Activated CD4-positive, CD25-positive, alpha-beta regulatory T cell treated with anti-CD3 and anti-CD28 coated beads, Interleukin-2, amount 50 U/mL, for 16 hours (primary cell): ENCODE data around the gene NCAPD2.

Experiments used
- DNase-seq: peaks from one replicate; pipeline ENCODE4 v3.0.0-alpha.2; 2020; ENCODE audit warnings: low read depth, low spot score

NCAPD2 gene

GRCh38 chr12:6493497-6494257 lies at the start of gene NCAPD2:
TSS of gene NCAPD2 (plus strand) at chr12:6494102. CDS start at chr12:6495099, 997 bp downstream.
- DNase-seq = peak; percentile 94

GRCh38 chr12:6444704-6445688 lies 48.9 kb upstream of the NCAPD2 start, which contains the start of gene CD27:
TSS of gene CD27 (plus strand) at chr12:6444955. CDS start at chr12:6445096, 141 bp downstream.
- DNase-seq = no peak

- no peak for DNase-seq
Measured at GRCh38 chr12:6450091-6450868, 43.6 kb upstream of the NCAPD2 start.

GRCh38 chr12:6450869-6451347 lies 43.0 kb upstream of the NCAPD2 start:
- no peak for DNase-seq

GRCh38 chr12:6451348-6452244 lies 42.3 kb upstream of the NCAPD2 start, which contains the start of gene TAPBPL:
TSS of gene TAPBPL (plus strand) at chr12:6452042. CDS start at chr12:6452249, 207 bp downstream.
- peak; percentile 67 for DNase-seq

GRCh38 chr12:6452245-6452943 lies 41.5 kb upstream of the NCAPD2 start:
- DNase-seq = no peak

- no peak for DNase-seq
Measured at GRCh38 chr12:6452944-6453630, 40.8 kb upstream of the NCAPD2 start.

GRCh38 chr12:6457220-6457945 lies 36.5 kb upstream of the NCAPD2 start:
- no peak for DNase-seq

GRCh38 chr12:6458281-6459003 lies 35.5 kb upstream of the NCAPD2 start:
- no peak for DNase-seq

- no peak for DNase-seq
Measured at GRCh38 chr12:6459004-6459337, 34.9 kb upstream of the NCAPD2 start.

GRCh38 chr12:6460751-6461371 lies 33.0 kb upstream of the NCAPD2 start:
- no peak for DNase-seq

GRCh38 chr12:6461401-6462233 lies 32.3 kb upstream of the NCAPD2 start:
- peak; percentile 45 for DNase-seq

- no peak for DNase-seq
Measured at GRCh38 chr12:6462234-6462995, 31.5 kb upstream of the NCAPD2 start.

- no peak for DNase-seq
Measured at GRCh38 chr12:6463216-6463615, 30.7 kb upstream of the NCAPD2 start.

GRCh38 chr12:6463858-6464257 lies 30.0 kb upstream of the NCAPD2 start:
- no peak for DNase-seq

GRCh38 chr12:6464531-6464930 lies 29.4 kb upstream of the NCAPD2 start:
- DNase-seq = no peak
